Measurements from ENCODE around the gene MYO16. TPM values are rescaled to one million over a fixed set of nuclear protein-coding genes. Genes with fewer than 3 reads are reported as not detected.

The MYO16 gene
- total RNA-seq, result 1 to 10 TPM in 1 of 2 experiments, under 1 TPM in 1; 0.53 to 1.1 TPM

GRCh38 chr13:108629181-108629752 lies at the start of gene MYO16:
MYO16 (plus strand) TSS chr13:108629611; CDS start chr13:108629845, 234 bp downstream.
- ATAC-seq (ENCODE audit: low read depth) (no peak), DNase-seq (no peak)
- no peak within 1 kb of the TSS for H3K27ac Mint-ChIP-seq
- POLR2A ChIA-PET, result no interaction called here
- no peaks in the 10 kb centered on the region for H3K27me3 Mint-ChIP-seq
- H3K4me1 Mint-ChIP-seq, result no peaks in the 10 kb centered on the region
- H3K9me3 Mint-ChIP-seq, result no peaks in the 10 kb centered on the region
- no peaks in the 10 kb centered on the region for H3K36me3 Mint-ChIP-seq
- H3K4me3 Mint-ChIP-seq, result no peak within 1 kb of the TSS

- Mint-ChIP-seq H3K9me3 (peaks cover 2% of the 10 kb centered on the region), H3K27me3 (no peaks in the 10 kb centered on the region), H3K4me3 (no peak overlapping the region), H3K4me1 (no peaks in the 10 kb centered on the region), H3K36me3 (no peaks in the 10 kb centered on the region), H3K27ac (no peak overlapping the region)
- DNase-seq (no peak), ATAC-seq (ENCODE audit: low read depth) (no peak)
- POLR2A ChIA-PET, result no interaction called here
These were observed 42.6 kb upstream of the MYO16 start for GRCh38 chr13:108586826-108587225.

GRCh38 chr13:108588516-108588915 lies 40.9 kb upstream of the MYO16 start:
- ATAC-seq (ENCODE audit: low read depth), result no peak
- POLR2A ChIA-PET, result no interaction called here
- Mint-ChIP-seq H3K4me3 (no peak overlapping the region), H3K36me3 (no peaks in the 10 kb centered on the region), H3K4me1 (no peaks in the 10 kb centered on the region), H3K27me3 (no peaks in the 10 kb centered on the region), H3K27ac (no peak overlapping the region), H3K9me3 (peaks cover 2% of the 10 kb centered on the region)
- DNase-seq, result no peak

- Mint-ChIP-seq H3K4me1 (no peaks in the 10 kb centered on the region), H3K4me3 (no peak overlapping the region), H3K27ac (no peak overlapping the region), H3K36me3 (no peaks in the 10 kb centered on the region), H3K9me3 (no peaks in the 10 kb centered on the region), H3K27me3 (no peaks in the 10 kb centered on the region)
- no peak for ATAC-seq (ENCODE audit: low read depth)
- no peak for DNase-seq
- POLR2A ChIA-PET, result no interaction called here
These were observed 35.3 kb upstream of the MYO16 start for GRCh38 chr13:108594153-108594552.

GRCh38 chr13:108595436-108596274 lies 33.8 kb upstream of the MYO16 start:
- Mint-ChIP-seq H3K9me3 (no peaks in the 10 kb centered on the region), H3K27me3 (no peaks in the 10 kb centered on the region), H3K27ac (no peak overlapping the region), H3K36me3 (no peaks in the 10 kb centered on the region), H3K4me3 (no peak overlapping the region), H3K4me1 (no peaks in the 10 kb centered on the region)
- POLR2A ChIA-PET, result no interaction called here
- ATAC-seq (ENCODE audit: low read depth) (no peak), DNase-seq (no peak)

GRCh38 chr13:108597943-108598342 lies 31.5 kb upstream of the MYO16 start:
- POLR2A ChIA-PET, result no interaction called here
- ATAC-seq (ENCODE audit: low read depth), result no peak
- Mint-ChIP-seq H3K36me3 (no peaks in the 10 kb centered on the region), H3K27me3 (no peaks in the 10 kb centered on the region), H3K9me3 (peaks cover 1% of the 10 kb centered on the region), H3K27ac (no peak overlapping the region), H3K4me3 (no peak overlapping the region), H3K4me1 (no peaks in the 10 kb centered on the region)
- no peak for DNase-seq

GRCh38 chr13:108606424-108606823 lies 23.0 kb upstream of the MYO16 start:
- H3K36me3 Mint-ChIP-seq, result no peaks in the 10 kb centered on the region
- POLR2A ChIA-PET, result no interaction called here
- peaks cover 9% of the 10 kb centered on the region for H3K9me3 Mint-ChIP-seq
- no peaks in the 10 kb centered on the region for H3K27me3 Mint-ChIP-seq
- no peak for DNase-seq
- H3K27ac Mint-ChIP-seq, result no peak overlapping the region
- no peak overlapping the region for H3K4me3 Mint-ChIP-seq
- H3K4me1 Mint-ChIP-seq, result no peaks in the 10 kb centered on the region
- no peak for ATAC-seq (ENCODE audit: low read depth)

GRCh38 chr13:108609353-108609752 lies 20.1 kb upstream of the MYO16 start:
- H3K27ac Mint-ChIP-seq, result no peak overlapping the region
- no peaks in the 10 kb centered on the region for H3K4me1 Mint-ChIP-seq
- no peaks in the 10 kb centered on the region for H3K36me3 Mint-ChIP-seq
- DNase-seq, result no peak
- no peak overlapping the region for H3K4me3 Mint-ChIP-seq
- peaks cover 7% of the 10 kb centered on the region for H3K9me3 Mint-ChIP-seq
- no peaks in the 10 kb centered on the region for H3K27me3 Mint-ChIP-seq
- POLR2A ChIA-PET, result no interaction called here
- ATAC-seq (ENCODE audit: low read depth), result no peak

GRCh38 chr13:108610507-108610906 lies 18.9 kb upstream of the MYO16 start:
- Mint-ChIP-seq H3K9me3 (peaks cover 6% of the 10 kb centered on the region), H3K27me3 (no peaks in the 10 kb centered on the region), H3K4me1 (no peaks in the 10 kb centered on the region), H3K27ac (no peak overlapping the region), H3K36me3 (no peaks in the 10 kb centered on the region), H3K4me3 (no peak overlapping the region)
- ATAC-seq (ENCODE audit: low read depth), result no peak
- POLR2A ChIA-PET, result no interaction called here
- DNase-seq, result no peak

- H3K9me3 Mint-ChIP-seq, result no peaks in the 10 kb centered on the region
- DNase-seq, result no peak
- ATAC-seq (ENCODE audit: low read depth), result no peak
- POLR2A ChIA-PET, result no interaction called here
- no peaks in the 10 kb centered on the region for H3K4me1 Mint-ChIP-seq
- no peak overlapping the region for H3K27ac Mint-ChIP-seq
- H3K27me3 Mint-ChIP-seq, result no peaks in the 10 kb centered on the region
- H3K36me3 Mint-ChIP-seq, result no peaks in the 10 kb centered on the region
- no peak overlapping the region for H3K4me3 Mint-ChIP-seq
These were observed 14.2 kb upstream of the MYO16 start for GRCh38 chr13:108615241-108615640.

- Mint-ChIP-seq H3K9me3 (no peaks in the 10 kb centered on the region), H3K27ac (no peak overlapping the region), H3K4me3 (no peak overlapping the region), H3K27me3 (no peaks in the 10 kb centered on the region), H3K36me3 (no peaks in the 10 kb centered on the region), H3K4me1 (no peaks in the 10 kb centered on the region)
- POLR2A ChIA-PET, result no interaction called here
- no peak for DNase-seq
- ATAC-seq (ENCODE audit: low read depth), result no peak
These were observed 11.2 kb upstream of the MYO16 start for GRCh38 chr13:108618233-108618632.

- no peaks in the 10 kb centered on the region for H3K4me1 Mint-ChIP-seq
- H3K4me3 Mint-ChIP-seq, result no peak overlapping the region
- no peaks in the 10 kb centered on the region for H3K27me3 Mint-ChIP-seq
- no peak for DNase-seq
- no peak overlapping the region for H3K27ac Mint-ChIP-seq
- no peaks in the 10 kb centered on the region for H3K36me3 Mint-ChIP-seq
- ATAC-seq (ENCODE audit: low read depth), result no peak
- no peaks in the 10 kb centered on the region for H3K9me3 Mint-ChIP-seq
- POLR2A ChIA-PET, result no interaction called here
These were observed 7.9 kb upstream of the MYO16 start for GRCh38 chr13:108621462-108621861.

GRCh38 chr13:108624108-108624507 lies 5.3 kb upstream of the MYO16 start:
- ATAC-seq (ENCODE audit: low read depth) (no peak), DNase-seq (no peak)
- Mint-ChIP-seq H3K9me3 (no peaks in the 10 kb centered on the region), H3K27me3 (no peaks in the 10 kb centered on the region), H3K4me1 (no peaks in the 10 kb centered on the region), H3K36me3 (no peaks in the 10 kb centered on the region), H3K27ac (no peak overlapping the region), H3K4me3 (no peak overlapping the region)
- POLR2A ChIA-PET, result no interaction called here

- POLR2A ChIA-PET, result no interaction called here
- Mint-ChIP-seq H3K4me1 (no peaks in the 10 kb centered on the region), H3K4me3 (no peak overlapping the region), H3K9me3 (no peaks in the 10 kb centered on the region), H3K27ac (no peak overlapping the region), H3K36me3 (no peaks in the 10 kb centered on the region), H3K27me3 (no peaks in the 10 kb centered on the region)
- DNase-seq (no peak), ATAC-seq (ENCODE audit: low read depth) (no peak)
These were observed 4.4 kb upstream of the MYO16 start for GRCh38 chr13:108624979-108625378.
